ENCODE data around the gene CRPPA. TPM values are rescaled to one million over a fixed set of nuclear protein-coding genes. Genes with fewer than 3 reads are reported as not detected.
"Not testable (repeated sequence)": the region's sequence is repeated elsewhere in the genome, so short reads cannot be mapped to it uniquely, and the experiment has no call there.

CRPPA gene
- total RNA-seq, 4 donors from 2014 or later: 0.80 to 2.6 (median 1.8) TPM

DNA sequence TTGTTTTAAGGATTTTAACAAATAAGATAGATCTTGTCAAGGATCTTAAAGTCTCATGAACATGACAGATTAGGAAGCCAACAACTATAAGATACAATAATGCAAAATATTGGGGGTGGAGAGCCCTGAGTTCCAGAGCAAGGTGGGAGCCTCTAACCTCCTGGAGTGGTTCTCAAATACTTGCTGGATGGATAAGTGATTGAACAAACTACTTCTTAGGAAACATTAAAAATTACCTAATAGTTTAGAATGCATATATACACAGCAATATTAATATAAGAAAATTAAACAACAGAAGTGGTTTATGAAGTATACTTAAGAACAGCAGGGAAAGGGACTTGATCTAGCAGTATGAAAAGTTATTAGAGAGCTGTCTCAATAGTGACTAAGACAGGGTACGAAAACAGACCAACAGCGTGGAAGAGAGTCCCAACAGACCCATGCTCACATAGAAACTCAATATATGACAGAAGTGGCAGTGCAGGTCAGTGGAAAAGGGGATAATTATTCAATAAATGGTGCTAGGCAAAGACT lies 28.3 kb downstream of the CRPPA start:
- in situ Hi-C loops (cut with MboI; ENCODE audit: low pct_ligation_motif_present in 1 of 4, low pct_unique_long_range_greater_than_20kb in 1 of 4, low sequenced_read_pairs in 3 of 4): no loop called here
- Histone ChIP-seq H3K36me3 (no peaks in the 10 kb centered on the region), H3K4me3 (no peak overlapping the region), H3K9me3 (peaks cover 0 to under 1% of the 10 kb centered on the region in 2 donors), H3K4me1 (no peaks in the 10 kb centered on the region), H3K27me3 (no peaks in the 10 kb centered on the region), H3K27ac (no peak overlapping the region)
- 85 to 88% methylated on average over 2 of the region's 2 CpGs for WGBS, 2 donors (ENCODE audit: low coverage in 1 of 2)
- no peak for TF ChIP-seq CTCF (IDR thresholded peaks at IDR 0.05)
- no peak for TF ChIP-seq POLR2AphosphoS5 (IDR thresholded peaks at IDR 0.05)
- no peak for TF ChIP-seq EP300 (IDR thresholded peaks at IDR 0.05; ENCODE audit: low read depth)
- TF ChIP-seq POLR2A (IDR thresholded peaks at IDR 0.05): no peak
- intact Hi-C loops (cut with DNase I; ENCODE audit: low total_unique reads): no loop called here
- no peak for DNase-seq

- in situ Hi-C loops (cut with MboI; ENCODE audit: low pct_ligation_motif_present in 1 of 4, low pct_unique_long_range_greater_than_20kb in 1 of 4, low sequenced_read_pairs in 3 of 4); H3K27ac ChIP-seq; DNase-seq; H3K4me3 ChIP-seq; H3K27me3 ChIP-seq; H3K36me3 ChIP-seq; H3K4me1 ChIP-seq; intact Hi-C loops (cut with DNase I; ENCODE audit: low total_unique reads); H3K9me3 ChIP-seq: not testable (repeated sequence)
- 98 to 100% methylated on average over 3 to 18 of the region's 18 CpGs for WGBS, 2 donors (ENCODE audit: low coverage in 1 of 2)
Observed at GRCh38 chr7:16383786-16384185, 37.6 kb downstream of the CRPPA start.

DNA sequence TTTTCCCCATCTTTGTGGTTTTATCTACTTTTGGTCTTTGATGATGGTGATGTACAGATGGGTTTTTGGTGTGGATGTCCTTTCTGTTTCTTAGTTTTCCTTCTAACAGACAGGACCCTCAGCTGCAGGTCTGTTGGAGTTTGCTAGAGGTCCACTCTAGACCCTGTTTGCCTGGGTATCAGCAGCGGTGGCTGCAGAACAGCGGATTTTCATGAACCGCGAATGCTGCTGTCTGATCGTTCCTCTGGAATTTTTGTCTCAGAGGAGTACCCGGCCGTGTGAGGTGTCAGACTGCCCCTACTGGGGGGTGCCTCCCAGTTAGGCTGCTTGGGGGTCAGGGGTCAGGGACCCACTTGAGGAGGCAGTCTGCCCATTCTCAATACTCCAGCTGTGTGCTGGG lies 38.2 kb downstream of the CRPPA start:
- DNase-seq; H3K36me3 ChIP-seq; H3K4me1 ChIP-seq; H3K27me3 ChIP-seq; H3K27ac ChIP-seq; in situ Hi-C loops (cut with MboI; ENCODE audit: low pct_ligation_motif_present in 1 of 4, low pct_unique_long_range_greater_than_20kb in 1 of 4, low sequenced_read_pairs in 3 of 4); H3K9me3 ChIP-seq; intact Hi-C loops (cut with DNase I; ENCODE audit: low total_unique reads); H3K4me3 ChIP-seq: not testable (repeated sequence)
- 96% methylated on average over 7 of the region's 7 CpGs; no CpG with 5 or more reads in 1 of the 2 donors for WGBS, 2 donors (ENCODE audit: low coverage in 1 of 2)

Small RNA genes lying within 50 kb of the gene (small RNA-seq; reads per million reads assigned to genes)
- gene AC005014.3: 0 reads per million in 4 donors

Other genes starting within 250 kb of the CRPPA start
- 10 to 100 TPM in 1 of 4 donors, 1 to 10 TPM in 3; 1.5 to 23.2 (median 4.0) TPM for gene SOSTDC1, start 44.2 kb upstream of the CRPPA start, total RNA-seq
- not detected for gene LRRC72, start 105.3 kb upstream of the CRPPA start, total RNA-seq
- 10 to 100 TPM in 2 of 4 donors, 1 to 10 TPM in 1, under 1 TPM in 1; 0.75 to 22.5 (median 12.0) TPM for gene ANKMY2, start 224.2 kb upstream of the CRPPA start, total RNA-seq
- gene BZW2, start 224.6 kb upstream of the CRPPA start, total RNA-seq: 100 to 1,000 TPM in 1 of 4 donors, 10 to 100 TPM in 3; 16.1 to 135 (median 70.9) TPM